OCI-LY7 (cell line): ENCODE measurements around the gene MYH8. TPM values are rescaled to one million over a fixed set of nuclear protein-coding genes. Genes with fewer than 3 reads are reported as not detected.

Experiments
- BruUV-seq: library from RNA; stranded (reverse); fragments of 400-500 nt; replicated peaks from 2 replicates; lab custom pipeline; 2021; lab: Mats Ljungman, UMichigan
- CTCF ChIA-PET: fragments of 300-600 bp; sonication (Branson Sonifier 250); formaldehyde crosslinking; loops from one replicate; lab custom pipeline; 2022; ENCODE audit warnings: antibody characterized with exemption; ENCODE audit not compliant: unreplicated experiment; lab: Charles Lee
- POLR2A ChIA-PET: fragments of 300-600 bp; sonication (Branson Sonifier 250); formaldehyde crosslinking; loops from one replicate; lab custom pipeline; 2022; ENCODE audit warnings: antibody characterized with exemption; lab: Charles Lee
- DNase-seq: peaks from one replicate; pipeline ENCODE4 v3.0.0-alpha.2; 2015; ENCODE audit warnings: low spot score
- H2AFZ ChIP-seq: fragments of 200-600 bp; sonication (generic), shearing (Covaris generic); 2 replicates; pipeline ENCODE4 v1.6.1; 2014; ENCODE audit warnings: mild to moderate bottlenecking, antibody characterized with exemption, low read length, moderate library complexity
- H3K27ac ChIP-seq: fragments of 200-600 bp; sonication (generic); 2 replicates; pipeline ENCODE4 v1.5.1; 2014; ENCODE audit warnings: mixed run types, low read depth, mild to moderate bottlenecking, moderate library complexity, low read length, inconsistent platforms; ENCODE audit not compliant: poor library complexity, severe bottlenecking
- H3K36me3 ChIP-seq: fragments of 200-600 bp; sonication (generic); 2 replicates; pipeline ENCODE4 v1.6.1; 2014; ENCODE audit warnings: mild to moderate bottlenecking, antibody characterized with exemption, low read length, moderate library complexity, mixed read lengths; ENCODE audit not compliant: insufficient read depth
- H3K4me1 ChIP-seq: fragments of 200-600 bp; sonication (generic); 2 replicates; pipeline ENCODE4 v1.5.1; 2014; ENCODE audit warnings: mild to moderate bottlenecking, low read length; ENCODE audit not compliant: insufficient read depth, poor library complexity, severe bottlenecking
- H3K4me2 ChIP-seq: fragments of 200-600 bp; sonication (generic); 2 replicates; pipeline ENCODE4 v1.6.1; 2014; ENCODE audit warnings: mild to moderate bottlenecking, low read length
- H3K4me3 ChIP-seq: fragments of 200-600 bp; sonication (generic); 2 replicates; pipeline ENCODE4 v1.5.1; 2014; ENCODE audit warnings: mild to moderate bottlenecking, low read depth, low read length; ENCODE audit not compliant: poor library complexity, severe bottlenecking
- H3K79me2 ChIP-seq: fragments of 200-600 bp; sonication (generic); 2 replicates; pipeline ENCODE4 v1.6.1; 2016; ENCODE audit warnings: low read depth, mild to moderate bottlenecking, low read length, moderate library complexity, mixed read lengths; ENCODE audit not compliant: insufficient read depth
- H3K9me2 ChIP-seq: fragments of 200-600 bp; sonication (generic); 2 replicates; pipeline ENCODE4 v1.6.1; 2016; ENCODE audit warnings: mild to moderate bottlenecking, low read length, mixed read lengths; ENCODE audit not compliant: insufficient read depth
- H3K9me3 ChIP-seq: fragments of 200-600 bp; sonication (generic); 2 replicates; pipeline ENCODE4 v1.6.1; 2014; ENCODE audit warnings: mild to moderate bottlenecking, mixed run types, low read length, mixed read lengths
- H4K20me1 ChIP-seq: fragments of 200-600 bp; sonication (generic); 2 replicates; pipeline ENCODE4 v1.6.1; 2014; ENCODE audit warnings: mild to moderate bottlenecking, antibody characterized with exemption, low read length, moderate library complexity, mixed read lengths; ENCODE audit not compliant: insufficient read depth
- EZH2phosphoT487 ChIP-seq: fragments of 200-600 bp; sonication (generic); IDR thresholded peaks from 2 replicates; pipeline ENCODE4 v1.6.1; 2018; ENCODE audit warnings: low read depth, borderline replicate concordance, mild to moderate bottlenecking, mixed run types, antibody characterized with exemption, low read length, moderate library complexity, mixed read lengths
- intact Hi-C: fragments of 100-400 bp; cut with micrococcal nuclease; formaldehyde crosslinking; loops from one replicate; pipeline ENCODE4 v1.10.0; 2022; ENCODE audit not compliant: unreplicated experiment
- total RNA-seq, 2 experiments: library from RNA; depleted of rRNA in 1 of 2; stranded (reverse); fragments of >200 nt in 1 of 2; shearing (Covaris generic) in 1 of 2; gene quantifications; 2 replicates each; pipeline ENCODE4 v1.2.3, GENCODE V29; 2014 to 2022
- TF ChIP-seq, protein P1 (sequence below): fragments of 200-600 bp; sonication (generic); conservative IDR thresholded peaks from 2 replicates; pipeline ENCODE4 v1.5.1; 2014; ENCODE audit warnings: mild to moderate bottlenecking, antibody characterized with exemption, low read length, moderate library complexity, mixed read lengths

MYH8 gene
- total RNA-seq, 2 experiments from 2014 or later: not detected

DNA sequence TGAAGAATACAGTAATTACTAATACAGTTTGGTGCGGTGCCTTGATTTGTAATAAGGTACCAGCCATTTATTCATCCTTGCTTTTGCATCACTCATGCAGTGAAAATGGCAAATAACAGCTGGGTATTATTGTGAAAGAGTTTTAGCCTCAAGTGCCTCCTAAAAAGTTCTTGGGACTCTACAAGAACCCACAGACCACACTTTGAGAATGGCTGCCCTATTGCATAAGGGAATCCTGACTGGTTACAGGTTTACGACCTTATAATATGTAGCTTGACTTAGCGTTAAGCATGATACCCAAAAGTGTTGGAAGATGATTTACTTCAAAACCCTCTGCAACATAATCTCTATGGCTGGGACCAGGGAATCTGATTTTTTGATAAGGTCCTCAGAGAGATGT is 53.2 kb downstream of the MYH8 start:
- intact Hi-C loops: no loop called here
- H2AFZ ChIP-seq: no peak overlapping the region
- no peaks in the 10 kb centered on the region for H3K36me3 ChIP-seq
- TF ChIP-seq, protein P1, sequence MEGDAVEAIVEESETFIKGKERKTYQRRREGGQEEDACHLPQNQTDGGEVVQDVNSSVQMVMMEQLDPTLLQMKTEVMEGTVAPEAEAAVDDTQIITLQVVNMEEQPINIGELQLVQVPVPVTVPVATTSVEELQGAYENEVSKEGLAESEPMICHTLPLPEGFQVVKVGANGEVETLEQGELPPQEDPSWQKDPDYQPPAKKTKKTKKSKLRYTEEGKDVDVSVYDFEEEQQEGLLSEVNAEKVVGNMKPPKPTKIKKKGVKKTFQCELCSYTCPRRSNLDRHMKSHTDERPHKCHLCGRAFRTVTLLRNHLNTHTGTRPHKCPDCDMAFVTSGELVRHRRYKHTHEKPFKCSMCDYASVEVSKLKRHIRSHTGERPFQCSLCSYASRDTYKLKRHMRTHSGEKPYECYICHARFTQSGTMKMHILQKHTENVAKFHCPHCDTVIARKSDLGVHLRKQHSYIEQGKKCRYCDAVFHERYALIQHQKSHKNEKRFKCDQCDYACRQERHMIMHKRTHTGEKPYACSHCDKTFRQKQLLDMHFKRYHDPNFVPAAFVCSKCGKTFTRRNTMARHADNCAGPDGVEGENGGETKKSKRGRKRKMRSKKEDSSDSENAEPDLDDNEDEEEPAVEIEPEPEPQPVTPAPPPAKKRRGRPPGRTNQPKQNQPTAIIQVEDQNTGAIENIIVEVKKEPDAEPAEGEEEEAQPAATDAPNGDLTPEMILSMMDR: no peak
- no peak for TF ChIP-seq EZH2phosphoT487
- no peak overlapping the region for H3K4me3 ChIP-seq
- no peaks in the 10 kb centered on the region for H4K20me1 ChIP-seq
- H3K79me2 ChIP-seq: no peaks in the 10 kb centered on the region
- no peaks in the 10 kb centered on the region for H3K9me2 ChIP-seq
- DNase-seq: no peak
- ChIA-PET CTCF (no interaction called here), POLR2A (no interaction called here)
- H3K27ac ChIP-seq: no peak overlapping the region
- H3K4me2 ChIP-seq: no peak overlapping the region
- no peaks in the 10 kb centered on the region for H3K9me3 ChIP-seq
- no TSS peak for BruUV-seq
- H3K4me1 ChIP-seq: no peaks in the 10 kb centered on the region

- TF ChIP-seq, protein P1: no peak
- TF ChIP-seq EZH2phosphoT487: no peak
- Histone ChIP-seq H2AFZ (no peak overlapping the region), H3K36me3 (no peaks in the 10 kb centered on the region), H3K4me1 (no peaks in the 10 kb centered on the region), H3K4me2 (no peak overlapping the region), H3K27ac (no peak overlapping the region), H3K9me3 (no peaks in the 10 kb centered on the region), H4K20me1 (no peaks in the 10 kb centered on the region), H3K4me3 (no peak overlapping the region), H3K9me2 (no peaks in the 10 kb centered on the region), H3K79me2 (no peaks in the 10 kb centered on the region)
- POLR2A ChIA-PET: no interaction called here
- intact Hi-C loops: no loop called here
- no TSS peak for BruUV-seq
- no peak for DNase-seq
- CTCF ChIA-PET: no interaction called here
Measured at GRCh38 chr17:10360578-10360977, 61.2 kb downstream of the MYH8 start.

GRCh38 chr17:10357768-10358167 is 64.0 kb downstream of the MYH8 start:
- TF ChIP-seq, protein P1: peak; percentile 80
- no peak for TF ChIP-seq EZH2phosphoT487
- CTCF ChIA-PET: no interaction called here
- no TSS peak for BruUV-seq
- intact Hi-C loops: no loop called here
- no peaks in the 10 kb centered on the region for H3K36me3 ChIP-seq
- H3K27ac ChIP-seq: no peak overlapping the region
- no peak overlapping the region for H2AFZ ChIP-seq
- H3K79me2 ChIP-seq: no peaks in the 10 kb centered on the region
- no peaks in the 10 kb centered on the region for H3K9me2 ChIP-seq
- no peaks in the 10 kb centered on the region for H4K20me1 ChIP-seq
- no peaks in the 10 kb centered on the region for H3K4me1 ChIP-seq
- H3K4me2 ChIP-seq: no peak overlapping the region
- H3K4me3 ChIP-seq: no peak overlapping the region
- POLR2A ChIA-PET: interaction anchor here (0.6 kb wide), 1 partner anchor 1568 kb away, joined by 3 read pairs; no protein-coding TSS in a partner anchor
- H3K9me3 ChIP-seq: no peaks in the 10 kb centered on the region
- peak; percentile 20 for DNase-seq
